Panc1 (cell line): ENCODE results near the gene TSHZ3. TPM values are rescaled to one million over a fixed set of nuclear protein-coding genes. Genes with fewer than 3 reads are reported as not detected.

Source experiments
- ATAC-seq: fragments of 200-7000 bp; cut with Tn5 transposase; 2 replicates; pipeline ENCODE4 v1.9.1; 2020; ENCODE audit warnings: mild to moderate bottlenecking, moderate library complexity
- BruUV-seq: library from RNA; stranded (reverse); fragments of 400-500 nt; replicated peaks from 2 replicates; lab custom pipeline; 2021; lab: Mats Ljungman, UMichigan
- CTCF ChIA-PET: fragments of 300-600 bp; sonication (Branson Sonifier 250); formaldehyde crosslinking; loops from one replicate; lab custom pipeline; 2022; ENCODE audit warnings: antibody characterized with exemption; lab: Charles Lee
- POLR2A ChIA-PET: fragments of 300-600 bp; sonication (Branson Sonifier 250); formaldehyde crosslinking; loops from one replicate; lab custom pipeline; 2022; ENCODE audit warnings: antibody characterized with exemption; lab: Charles Lee
- DNase-seq: peaks from one replicate; pipeline ENCODE4 v3.0.0-alpha.2; 2010; ENCODE audit warnings: low read depth, low spot score
- H3K27ac ChIP-seq: 2 replicates; pipeline ENCODE4 v1.5.1; 2011; ENCODE audit warnings: mild to moderate bottlenecking, low read length, inconsistent platforms
- H3K27me3 ChIP-seq: fragments of 200-500 bp; sonication (Bioruptor generic); 2 replicates; pipeline ENCODE4 v1.6.0; 2014; ENCODE audit warnings: low read length, inconsistent platforms; ENCODE audit not compliant: control insufficient read depth, insufficient read depth
- H3K36me3 ChIP-seq: fragments of 200-500 bp; sonication (Bioruptor generic); 2 replicates; pipeline ENCODE4 v1.5.1; 2014; ENCODE audit warnings: inconsistent platforms, mild to moderate bottlenecking, low read length, moderate library complexity; ENCODE audit not compliant: control insufficient read depth, insufficient read depth
- H3K4me1 ChIP-seq: 2 replicates; pipeline ENCODE4 v1.5.1; 2011; ENCODE audit warnings: inconsistent platforms, mild to moderate bottlenecking, low read length, moderate library complexity; ENCODE audit not compliant: control insufficient read depth, insufficient read depth
- H3K4me3 ChIP-seq, 2 experiments: 2 replicates each; pipeline ENCODE4 v1.5.1; 2011 to 2012; ENCODE audit warnings: low read depth in 2 of 2, low read length in 2 of 2, mild to moderate bottlenecking in 2 of 2, inconsistent platforms in 1 of 2, moderate library complexity in 1 of 2
- H3K9me3 ChIP-seq: fragments of 200-500 bp; sonication (Bioruptor generic); 2 replicates; pipeline ENCODE4 v1.5.1; 2014; ENCODE audit warnings: low read depth, mild to moderate bottlenecking, inconsistent platforms, low read length, moderate library complexity; ENCODE audit not compliant: control insufficient read depth, insufficient read depth
- CTCF ChIP-seq: fragments of 450-650 bp; IDR thresholded peaks from 2 replicates; pipeline ENCODE4 v1.5.1; 2017; ENCODE audit warnings: mild to moderate bottlenecking
- POLR2AphosphoS5 ChIP-seq: IDR thresholded peaks from 2 replicates; pipeline ENCODE4 v1.6.1; 2012; ENCODE audit warnings: mild to moderate bottlenecking, low read depth, low read length, moderate library complexity
- REST ChIP-seq, 2 experiments: IDR thresholded peaks; 2 replicates each; pipeline ENCODE4 v1.6.1; 2011 to 2012; ENCODE audit warnings: low read depth in 2 of 2, control low read depth in 1 of 2, low read length in 1 of 2, mild to moderate bottlenecking in 1 of 2, moderate library complexity in 1 of 2; ENCODE audit not compliant: insufficient read depth in 1 of 2
- SIN3A ChIP-seq: IDR thresholded peaks from 2 replicates; pipeline ENCODE4 v1.6.1; 2012; ENCODE audit warnings: low read depth, mild to moderate bottlenecking, low read length, moderate library complexity, borderline replicate concordance; ENCODE audit not compliant: insufficient read depth
- TCF7L2 ChIP-seq: IDR thresholded peaks from 2 replicates; pipeline ENCODE4 v1.6.1; 2011; ENCODE audit warnings: mild to moderate bottlenecking, low read depth, low read length, inconsistent platforms
- in situ Hi-C: cut with HindIII; loops from 2 replicates; pipeline ENCODE4 v1.10.0; 2016; ENCODE audit warnings: low sequenced_read_pairs, low pct_unique_long_range_greater_than_20kb
- intact Hi-C: fragments of 100-400 bp; cut with micrococcal nuclease; formaldehyde crosslinking; loops from one replicate; pipeline ENCODE4 v1.10.0; 2022; ENCODE audit not compliant: unreplicated experiment
- total RNA-seq: library from RNA; stranded (reverse); gene quantifications from one replicate; pipeline ENCODE4 v1.2.1, GENCODE V29; 2021; ENCODE audit not compliant: unreplicated experiment

The TSHZ3 gene
- total RNA-seq, 1 experiment from 2014 or later: 7.8 TPM

- H3K27me3 ChIP-seq: no peaks in the 10 kb centered on the region
- POLR2A ChIA-PET: no interaction called here
- no TSS peak for BruUV-seq
Observed at GRCh38 chr19:31312677-31313244, 36.5 kb downstream of the TSHZ3 start.

GRCh38 chr19:31312009-31312676 is 37.1 kb downstream of the TSHZ3 start:
- intact Hi-C loops (no loop called here), in situ Hi-C loops (no loop called here)
- Histone ChIP-seq H3K27ac (no peak overlapping the region), H3K27me3 (no peaks in the 10 kb centered on the region), H3K4me3 (no peak overlapping the region), H3K4me1 (no peaks in the 10 kb centered on the region; the same call in 1 of the 2 replicates), H3K9me3 (no peaks in the 10 kb centered on the region), H3K36me3 (no peaks in the 10 kb centered on the region)
- ChIA-PET CTCF (no interaction called here), POLR2A (no interaction called here)
- DNase-seq (no peak), ATAC-seq (no peak)
- TF ChIP-seq POLR2AphosphoS5 (no peak), REST (IDR thresholded peaks at IDR 0.05; ENCODE audit: insufficient read depth in 1 of 2, low read depth in 2 of 2, low read length in 1 of 2) (no peak), CTCF (no peak), SIN3A (no peak), TCF7L2 (no peak)
- BruUV-seq: no TSS peak

More at GRCh38 chr19:31312677-31313244, 36.5 kb downstream of the TSHZ3 start:
- ATAC-seq (no peak), DNase-seq (no peak)
- no peaks in the 10 kb centered on the region for H3K36me3 ChIP-seq
- no peaks in the 10 kb centered on the region for H3K9me3 ChIP-seq
- intact Hi-C loops: no loop called here
- H3K27ac ChIP-seq: no peak overlapping the region
- CTCF ChIA-PET: no interaction called here
- TF ChIP-seq POLR2AphosphoS5 (no peak), REST (IDR thresholded peaks at IDR 0.05; ENCODE audit: insufficient read depth in 1 of 2, low read depth in 2 of 2, low read length in 1 of 2) (no peak), SIN3A (no peak), TCF7L2 (no peak)
- H3K4me3 ChIP-seq: no peak overlapping the region
- in situ Hi-C loops: no loop called here
- no peaks in the 10 kb centered on the region; the same call in 1 of the 2 replicates for H3K4me1 ChIP-seq
